NCI-H82 (cell line): ENCODE measurements around the gene PRR19.
A peak's percentile ranks its signal among the peaks of the same experiment; 100 is the strongest.

ENCODE experiments used
- DNase-seq: peaks from one replicate; lab custom pipeline; 2025; lab: John Stamatoyannopoulos, UW

Gene PRR19

DNA sequence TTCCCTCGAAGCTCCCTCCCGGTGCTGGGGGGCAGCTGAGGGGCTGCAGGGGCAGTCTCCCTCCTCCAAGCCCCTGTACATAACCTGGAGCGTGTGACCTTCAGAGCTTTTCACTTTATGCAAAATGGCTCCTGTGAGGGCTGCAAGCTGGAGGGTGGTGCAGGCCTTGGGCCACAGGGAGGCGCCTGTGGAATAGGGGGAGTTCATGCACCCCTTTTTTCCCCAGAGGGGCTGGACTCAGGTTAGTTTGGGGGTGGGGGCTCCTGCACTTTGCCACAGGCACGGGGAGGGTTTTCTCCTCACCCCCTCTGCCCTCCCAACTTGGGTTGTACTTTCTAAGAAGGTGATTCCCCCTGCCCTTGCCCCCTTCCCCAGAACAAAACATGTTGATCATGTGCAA is 6.6 kb upstream of the PRR19 start:
- no peak for DNase-seq

DNA sequence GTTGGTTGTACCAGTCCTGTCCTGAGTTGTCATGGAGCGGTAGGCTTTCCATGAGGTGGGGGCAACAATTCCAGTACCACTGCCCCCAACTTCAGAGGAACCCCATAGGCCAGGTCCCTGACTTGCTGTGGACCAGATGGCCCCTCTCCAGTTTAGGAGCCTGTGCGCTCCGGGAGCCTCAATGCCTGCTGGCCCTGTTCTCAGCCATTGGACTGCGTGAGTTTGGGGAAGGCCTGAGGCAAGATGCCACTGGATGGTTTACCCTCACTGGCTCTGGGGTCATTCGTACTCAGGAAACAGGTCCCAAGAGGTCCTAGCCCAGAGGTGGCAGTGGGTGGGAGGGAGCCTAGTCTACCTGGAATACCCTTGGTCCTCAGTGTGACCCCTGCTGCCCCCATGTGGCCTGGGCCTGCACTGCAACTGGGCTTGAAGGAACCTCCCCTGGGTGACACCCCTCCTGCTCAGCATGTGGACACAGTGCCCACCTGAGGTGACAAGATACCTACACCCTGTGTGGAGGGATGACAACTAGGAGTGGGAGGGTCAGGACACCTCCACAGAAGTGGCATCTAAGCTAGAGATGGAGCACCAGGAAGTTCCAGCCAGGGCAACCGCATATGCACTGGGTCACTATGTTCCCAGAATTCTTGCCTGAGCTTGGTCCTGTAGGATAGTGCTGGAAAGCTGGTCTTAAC is 6.0 kb upstream of the PRR19 start:
- DNase-seq: peak; percentile 89

DNA sequence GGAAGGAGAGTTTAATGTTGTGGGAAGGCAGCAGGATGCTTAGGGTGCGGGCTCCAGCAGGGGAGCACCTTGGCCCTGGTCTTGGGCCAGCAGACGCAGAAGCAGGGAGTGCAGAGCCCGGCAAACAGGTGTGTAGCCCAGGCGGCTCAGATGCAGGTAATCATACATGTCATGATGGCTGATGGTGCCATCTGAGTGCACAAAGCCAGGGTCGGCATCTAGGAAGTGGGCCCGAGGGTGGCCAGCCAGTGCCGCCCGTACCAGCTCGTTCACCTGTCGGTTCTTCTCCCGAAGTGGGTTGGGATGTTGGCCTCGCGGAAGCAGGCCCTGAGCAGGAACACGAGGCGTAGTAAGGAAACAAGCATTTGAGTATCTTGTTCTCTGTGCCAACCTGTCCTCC is 4.9 kb upstream of the PRR19 start:
- no peak for DNase-seq

DNA sequence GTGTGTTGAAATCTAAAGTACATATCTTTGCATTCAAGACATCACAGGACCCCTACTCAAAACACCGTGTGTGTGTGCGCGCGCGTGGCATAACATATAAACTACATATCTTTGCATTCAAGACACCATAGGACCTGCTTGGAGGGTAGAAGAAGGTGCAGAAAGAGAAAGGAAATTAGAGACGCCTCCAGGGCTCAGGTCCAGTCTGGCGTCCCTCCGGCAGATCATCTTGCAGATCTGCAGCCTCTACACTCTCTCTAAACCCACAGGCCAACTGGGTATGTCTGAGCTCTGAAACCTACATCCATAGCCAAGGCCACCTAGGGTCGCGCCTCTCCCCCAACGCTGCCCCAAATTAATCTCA is 1.2 kb downstream of the PRR19 start:
- DNase-seq: peak; percentile 58

DNA sequence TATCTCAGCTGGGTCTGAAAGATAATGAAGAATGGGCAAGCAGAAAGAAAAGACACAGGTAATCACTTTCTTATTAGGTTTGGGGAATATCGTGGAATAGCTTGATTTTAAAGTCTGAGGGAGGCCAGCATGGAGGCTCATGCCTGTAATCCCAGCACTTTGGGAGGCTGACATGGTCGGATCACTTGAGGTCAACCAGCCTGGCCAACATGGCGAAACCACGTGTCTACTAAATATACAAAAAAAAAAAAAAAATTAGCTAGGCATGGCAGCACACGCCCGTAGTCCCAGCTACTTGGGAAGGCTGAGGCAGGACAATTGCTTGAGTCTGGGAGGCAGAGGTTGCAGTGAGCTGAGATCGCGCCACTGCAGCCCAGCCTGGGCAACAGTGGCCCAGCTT is 1.9 kb downstream of the PRR19 start:
- no peak for DNase-seq

DNA sequence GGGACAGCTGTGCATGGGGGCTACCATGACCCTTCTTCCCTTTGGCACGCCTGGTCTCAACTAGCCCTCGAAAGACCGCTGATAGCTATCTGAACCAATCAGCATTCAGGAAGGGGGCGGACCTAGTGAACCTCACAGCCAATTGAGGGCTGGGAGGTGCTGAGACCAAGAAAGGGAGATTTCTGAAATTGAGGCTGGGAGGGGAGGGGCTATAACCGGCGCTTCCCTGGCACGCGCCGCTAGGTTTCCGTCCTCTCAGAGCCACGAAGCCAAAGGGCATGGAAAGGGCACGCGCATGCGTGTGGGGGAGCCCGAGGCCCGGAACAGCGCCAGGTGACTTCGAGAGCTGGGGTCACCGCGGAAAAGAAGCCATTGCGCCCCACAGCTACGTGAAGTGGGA is 4.7 kb downstream of the PRR19 start:
- peak; percentile 34 for DNase-seq

DNA sequence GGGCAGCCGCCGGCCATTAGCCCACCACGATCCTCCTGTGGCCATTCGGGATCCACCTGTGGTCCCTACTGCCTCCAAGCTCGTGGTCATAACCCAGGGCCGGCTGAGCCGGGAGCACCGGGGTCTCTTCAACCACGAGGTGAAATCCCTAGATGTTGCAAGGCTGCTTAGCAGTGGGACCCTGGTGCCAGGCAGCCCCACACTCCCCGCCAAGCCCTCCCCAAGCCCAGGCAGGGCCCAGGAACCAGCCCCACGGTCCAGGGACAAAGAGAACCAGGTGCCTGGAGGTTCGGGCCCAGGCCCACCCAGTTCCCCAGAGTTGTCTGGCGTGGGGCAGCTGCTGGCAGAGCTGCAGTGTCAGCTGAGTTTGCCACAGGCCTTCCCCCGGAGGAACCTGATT is 7.8 kb downstream of the PRR19 start:
- no peak for DNase-seq

DNA sequence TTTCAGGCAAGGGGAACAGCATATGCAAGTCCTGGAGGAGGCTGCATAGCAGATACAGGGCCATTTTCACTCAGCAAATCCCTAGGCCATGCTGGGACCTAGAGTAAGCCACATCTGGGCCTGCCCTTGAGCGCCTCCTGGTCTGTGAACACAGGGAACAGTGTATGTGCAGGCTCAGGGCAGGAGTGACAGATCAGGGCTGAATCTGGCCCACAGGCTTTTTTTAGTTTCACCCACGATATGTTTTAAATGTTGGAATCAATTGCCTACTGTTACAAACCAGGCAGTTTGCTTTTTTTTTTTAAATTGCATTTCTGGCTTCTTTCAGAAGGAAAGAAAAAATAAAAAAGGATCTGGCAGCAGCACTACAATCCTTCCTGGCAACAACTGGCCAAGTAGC is 9.7 kb downstream of the PRR19 start:
- DNase-seq: peak; percentile 74

DNA sequence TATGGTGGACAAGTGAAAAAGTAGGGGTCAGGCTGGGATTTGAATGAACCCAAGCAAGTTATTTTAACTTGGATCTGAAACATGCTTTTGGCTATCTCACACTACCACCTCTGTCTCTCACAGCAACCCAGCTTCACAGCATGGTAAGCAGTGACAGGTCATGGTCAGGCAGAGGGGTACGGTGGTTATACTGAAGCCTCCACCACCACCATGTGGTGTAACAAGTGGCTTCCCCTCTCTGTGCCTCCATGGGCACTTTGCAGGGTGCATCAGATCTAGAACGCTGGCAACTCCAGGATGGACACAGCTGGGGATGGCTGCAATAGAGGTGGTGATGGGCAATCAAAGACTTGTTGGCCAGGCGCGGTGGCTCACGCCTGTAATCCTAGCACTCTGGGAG is 10.4 kb downstream of the PRR19 start:
- DNase-seq: no peak

DNA sequence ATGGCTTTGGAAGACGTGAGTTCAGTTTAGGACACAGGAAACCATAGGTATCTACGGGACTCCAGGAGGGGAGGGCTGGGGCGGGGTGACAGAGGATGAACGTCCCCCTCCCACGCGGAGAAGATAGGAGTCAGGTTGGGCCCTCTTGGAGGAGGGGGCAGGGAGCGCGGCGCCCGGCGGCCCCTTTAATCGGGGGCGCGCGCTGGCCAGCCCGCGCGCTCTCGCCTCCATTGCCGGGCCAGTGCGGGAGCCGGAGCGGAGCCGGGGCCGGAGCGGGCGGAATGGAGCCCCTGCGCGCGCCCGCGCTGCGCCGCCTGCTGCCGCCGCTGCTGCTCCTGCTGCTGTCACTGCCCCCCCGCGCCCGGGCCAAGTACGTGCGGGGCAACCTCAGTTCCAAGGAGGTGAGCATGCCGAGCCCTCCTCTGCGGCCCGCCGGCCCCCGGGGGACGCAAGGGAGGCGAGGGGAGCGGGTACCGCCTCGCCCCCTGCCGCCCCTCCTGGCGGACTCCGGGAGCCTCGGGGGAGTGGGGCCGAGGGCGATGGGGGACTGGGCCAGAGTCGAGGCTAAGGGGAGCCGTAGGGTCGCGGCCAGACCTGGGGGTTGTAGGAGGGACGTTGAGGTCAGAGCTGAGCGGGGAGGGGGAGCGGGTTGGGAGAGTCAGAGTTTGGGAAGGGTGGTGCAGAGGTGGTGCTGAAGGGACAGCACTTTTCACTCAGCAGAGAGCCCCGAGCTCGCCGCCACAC is 11.3 kb downstream of the PRR19 start, which contains the start of gene TMEM145:
TSS of gene TMEM145 (plus strand) at position 214 of the 744 bp plus-strand sequence. CDS start at position 282, 68 bp downstream.
- peak; percentile 84 for DNase-seq

DNA sequence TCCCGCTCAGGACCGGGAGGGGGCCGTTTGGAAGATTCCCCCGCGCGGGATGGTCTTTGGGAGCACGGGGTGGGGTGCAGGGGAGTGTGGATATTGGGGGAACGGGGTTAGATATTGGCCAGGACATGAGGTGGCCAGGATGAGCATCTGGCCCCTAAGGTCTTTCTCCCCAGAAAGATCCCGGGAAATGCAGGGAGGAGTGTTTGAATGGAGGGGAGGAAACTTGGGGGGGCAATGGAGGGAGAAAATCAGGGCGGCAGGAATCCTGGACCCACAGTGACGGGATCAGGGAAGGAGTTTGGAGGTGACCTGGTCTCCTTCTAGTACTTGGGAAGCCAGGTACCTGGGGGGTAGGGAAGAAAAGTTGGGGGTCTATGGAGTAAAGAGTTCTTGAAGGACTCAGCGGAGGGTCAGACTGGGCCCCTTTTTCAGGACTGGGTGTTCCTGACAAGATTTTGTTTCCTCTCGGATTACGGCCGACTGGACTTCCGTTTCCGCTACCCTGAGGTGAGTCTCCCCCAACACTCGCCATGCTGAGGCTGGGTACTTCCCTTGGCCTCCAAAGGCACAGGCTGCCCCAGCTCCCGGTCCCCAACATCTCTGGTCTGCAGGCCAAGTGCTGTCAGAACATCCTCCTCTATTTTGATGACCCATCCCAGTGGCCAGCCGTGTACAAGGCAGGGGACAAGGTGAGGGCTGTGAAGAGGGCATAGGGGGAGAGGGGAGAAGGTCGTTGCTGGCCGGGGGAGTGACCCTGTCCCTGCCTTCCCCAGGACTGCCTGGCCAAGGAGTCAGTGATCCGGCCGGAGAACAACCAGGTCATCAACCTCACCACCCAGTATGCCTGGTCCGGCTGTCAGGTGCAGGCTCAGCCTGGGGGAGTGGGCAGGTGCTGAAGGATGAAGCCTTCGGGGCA is 12.2 kb downstream of the PRR19 start:
- no peak for DNase-seq

DNA sequence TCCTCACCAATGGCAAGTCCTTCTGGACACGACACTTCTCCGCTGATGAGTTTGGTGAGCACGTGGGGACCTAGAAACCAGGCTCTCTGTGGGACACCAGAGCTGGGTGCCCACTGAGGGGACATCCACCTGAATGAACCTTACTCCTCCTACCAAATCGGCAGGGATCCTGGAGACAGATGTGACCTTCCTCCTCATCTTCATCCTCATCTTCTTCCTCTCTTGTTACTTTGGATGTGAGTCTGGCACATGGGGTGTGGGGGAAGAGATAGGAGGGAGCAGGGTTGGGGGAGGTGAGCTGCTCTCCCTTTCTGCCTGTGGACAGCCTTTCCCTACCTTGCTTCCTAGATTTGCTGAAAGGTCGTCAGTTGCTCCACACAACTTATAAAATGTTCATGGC is 13.1 kb downstream of the PRR19 start:
- DNase-seq: no peak

DNA sequence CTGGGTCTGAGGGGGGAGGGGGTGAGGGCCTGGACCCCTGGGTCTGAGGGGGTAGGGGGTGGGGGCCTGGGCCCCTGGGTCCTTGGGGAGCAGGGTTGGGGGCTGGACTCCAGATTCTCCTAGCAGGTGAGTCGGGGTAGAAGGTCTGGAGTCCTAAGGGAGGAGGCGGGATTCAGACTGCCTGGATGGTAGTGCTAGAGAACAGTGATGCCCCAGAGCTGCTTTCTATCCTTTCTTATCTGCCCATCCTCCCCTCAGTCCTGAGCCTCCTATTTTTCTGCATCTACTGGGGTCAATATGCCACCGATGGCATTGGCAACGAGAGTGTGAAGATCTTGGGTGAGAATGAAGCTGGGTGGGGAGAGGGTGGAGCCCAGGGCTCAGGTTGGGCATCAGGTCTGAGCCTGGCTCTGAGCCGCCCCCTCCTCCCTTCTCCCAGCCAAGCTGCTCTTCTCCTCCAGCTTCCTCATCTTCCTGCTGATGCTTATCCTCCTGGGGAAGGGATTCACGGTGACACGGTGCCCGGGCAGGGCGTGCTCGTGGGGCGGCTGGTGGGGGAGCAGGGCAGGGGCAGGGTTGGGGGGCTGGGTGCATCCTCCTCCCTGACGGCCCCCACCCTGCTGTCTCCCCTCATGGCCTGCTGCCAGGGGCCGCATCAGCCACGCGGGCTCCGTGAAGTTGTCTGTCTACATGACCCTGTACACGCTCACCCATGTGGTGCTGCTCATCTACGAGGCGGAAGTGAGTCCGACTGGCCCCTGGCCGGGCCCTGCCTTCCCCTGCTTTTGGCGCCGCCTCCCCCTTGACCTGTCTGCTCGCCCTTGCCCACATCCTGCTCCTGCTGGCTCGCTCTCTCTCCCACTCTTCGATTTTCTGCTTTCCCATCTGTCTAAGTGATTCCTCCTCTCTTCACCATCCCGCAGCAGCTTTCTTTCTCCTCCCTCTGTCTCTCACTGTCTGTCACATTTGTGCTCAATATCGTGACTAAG is 14.6 kb downstream of the PRR19 start:
- no peak for DNase-seq

DNA sequence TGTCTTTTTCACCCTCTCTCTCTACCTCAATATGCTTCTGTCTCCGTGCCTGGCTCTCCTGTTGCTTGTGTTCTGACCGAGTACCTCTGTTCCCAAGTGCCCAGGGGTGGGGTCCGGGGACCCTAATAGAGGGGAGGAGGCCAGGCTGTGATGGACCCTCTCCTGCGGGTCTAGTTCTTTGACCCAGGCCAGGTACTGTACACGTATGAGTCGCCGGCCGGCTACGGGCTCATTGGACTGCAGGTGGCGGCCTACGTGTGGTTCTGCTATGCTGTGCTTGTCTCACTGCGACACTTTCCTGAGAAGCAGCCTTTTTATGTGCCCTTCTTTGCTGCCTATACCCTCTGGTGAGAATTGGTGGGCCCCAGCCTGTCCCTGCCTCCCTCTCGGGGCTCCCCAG is 15.6 kb downstream of the PRR19 start:
- DNase-seq: no peak

DNA sequence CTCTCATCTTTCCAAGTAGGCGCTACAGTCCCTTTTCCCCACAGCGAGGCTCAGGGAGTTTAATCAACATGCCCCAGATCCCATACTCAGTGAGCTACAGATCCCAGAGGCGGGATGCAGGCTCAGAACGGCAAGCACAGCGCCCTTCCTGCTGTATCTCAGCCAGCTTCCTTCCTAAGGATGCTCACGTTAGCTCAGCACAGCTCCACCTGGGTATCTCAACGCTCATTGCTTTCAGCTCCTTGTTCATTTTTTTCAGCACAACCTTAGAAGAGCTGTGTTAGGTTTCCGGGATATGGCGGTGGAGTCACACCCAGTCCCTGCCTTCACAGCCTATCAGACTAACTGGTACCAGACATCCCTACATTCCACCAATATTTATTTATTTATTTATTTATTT is 20.4 kb downstream of the PRR19 start:
- DNase-seq: no peak

DNA sequence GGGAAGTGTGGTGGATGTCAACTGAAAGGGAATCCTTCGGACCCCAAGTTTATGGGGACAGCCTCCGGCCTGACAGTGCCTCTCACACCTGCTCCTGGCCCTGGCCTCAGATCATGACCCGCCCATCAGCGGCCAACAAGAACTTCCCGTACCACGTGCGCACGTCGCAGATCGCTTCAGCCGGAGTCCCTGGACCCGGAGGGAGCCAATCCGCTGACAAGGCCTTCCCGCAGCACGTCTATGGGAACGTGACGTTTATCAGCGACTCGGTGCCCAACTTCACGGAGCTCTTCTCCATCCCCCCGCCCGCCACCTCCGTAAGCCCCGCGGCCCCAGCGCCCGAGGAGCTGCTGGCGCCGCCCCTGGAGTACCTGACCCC is 21.5 kb downstream of the PRR19 start:
- no peak for DNase-seq

DNA sequence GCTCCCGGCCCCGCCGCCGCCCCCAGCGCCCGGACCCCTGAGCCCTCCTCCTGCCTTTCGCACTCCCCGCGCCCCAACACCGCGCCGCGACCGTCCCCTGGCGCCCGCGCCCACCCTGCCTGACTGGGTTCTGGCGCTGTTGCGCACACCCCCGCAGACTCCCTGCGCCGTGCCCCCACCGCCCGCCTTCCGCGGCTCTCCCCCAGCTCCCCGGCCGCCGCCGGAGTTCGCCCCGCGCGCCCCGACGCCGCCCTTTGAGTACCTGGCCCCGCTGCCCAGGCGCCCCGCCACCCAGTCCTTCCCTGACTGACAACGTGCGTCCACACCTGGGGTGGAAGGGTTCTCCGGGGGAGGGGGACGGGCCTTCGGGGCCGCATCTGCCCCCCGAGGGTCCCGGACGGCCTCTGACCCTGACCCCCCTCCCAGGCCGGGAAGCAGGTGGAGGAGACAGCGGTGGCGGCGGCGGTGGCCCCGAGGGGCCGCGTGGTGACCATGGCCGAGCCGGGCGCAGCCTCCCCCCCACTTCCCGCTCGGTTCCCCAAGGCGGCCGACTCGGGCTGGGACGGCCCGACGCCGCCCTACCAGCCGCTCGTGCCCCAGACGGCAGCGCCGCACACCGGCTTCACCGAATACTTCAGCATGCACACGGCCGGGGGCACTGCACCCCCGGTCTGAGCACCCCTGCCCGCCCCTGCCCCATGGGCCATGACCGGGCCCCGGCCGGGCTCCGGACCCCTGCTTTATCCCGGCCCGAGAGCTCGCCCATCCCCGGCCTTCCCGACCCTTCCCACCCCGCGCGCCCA is 22.1 kb downstream of the PRR19 start:
- no peak for DNase-seq

DNA sequence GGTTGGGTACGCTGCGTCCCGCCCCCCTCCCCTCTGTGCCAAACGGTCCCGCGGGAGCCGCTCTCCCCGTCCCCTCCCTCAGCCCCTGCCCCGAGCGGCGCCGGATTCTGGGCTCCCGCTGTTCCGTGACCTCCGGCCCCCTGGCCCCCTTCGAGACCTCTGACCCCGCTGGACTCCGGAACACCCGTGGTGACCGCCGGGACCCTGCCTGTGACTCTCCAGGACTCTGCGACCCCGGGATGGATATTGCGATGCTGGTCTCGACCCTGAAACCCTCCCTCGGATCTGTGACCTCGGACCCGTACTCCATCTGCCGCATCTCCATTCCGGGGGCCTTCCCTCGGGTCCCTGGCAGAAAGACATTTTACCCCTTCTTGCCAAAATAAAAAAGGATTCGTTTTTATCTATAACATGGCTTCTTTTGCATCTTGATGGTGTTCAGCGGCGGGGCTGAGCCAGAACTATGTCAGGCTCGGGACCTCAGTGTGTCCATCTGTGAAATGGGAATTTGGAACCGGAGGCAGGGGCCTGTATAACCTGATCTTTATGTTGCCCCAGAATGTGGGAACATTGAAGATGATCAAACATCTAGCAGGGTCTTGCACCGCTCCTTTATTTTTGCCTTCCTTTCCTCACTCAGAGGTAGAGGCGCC is 22.8 kb downstream of the PRR19 start:
- DNase-seq: no peak

DNA sequence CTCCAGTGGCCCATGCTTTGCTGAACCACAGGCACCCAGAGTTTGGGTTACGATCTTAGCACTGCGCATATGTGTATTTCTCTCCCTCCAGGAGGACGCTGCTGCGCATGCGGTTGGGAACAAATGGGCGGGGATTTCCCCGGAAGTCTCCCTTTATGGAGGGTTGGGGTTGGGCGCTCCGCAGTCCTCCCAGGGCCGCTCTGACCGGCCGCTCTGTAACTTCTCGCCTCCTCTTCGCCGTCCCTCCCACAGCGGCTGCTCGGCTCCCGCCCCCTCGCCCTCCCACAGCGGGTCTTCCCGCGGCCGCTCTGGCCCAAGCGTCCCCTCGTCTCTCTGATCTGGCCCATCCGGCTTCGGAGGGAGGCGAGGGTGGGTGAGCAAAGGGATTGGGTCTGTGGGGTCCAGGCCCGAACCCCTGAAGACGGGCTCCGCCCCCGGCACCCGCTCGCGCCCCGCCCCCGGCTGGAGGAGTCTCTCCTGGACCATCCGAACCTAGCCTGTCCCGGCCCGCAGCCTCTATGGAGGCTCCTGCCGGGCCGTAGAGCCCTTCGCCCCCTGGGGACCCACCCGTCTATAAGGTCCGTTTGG is 23.5 kb downstream of the PRR19 start, which contains the start of gene MEGF8:
TSS of gene MEGF8 (plus strand) at position 328 of the 588 bp plus-strand sequence. CDS start 609 bp downstream, outside the sequence.
- DNase-seq: peak; percentile 100
